GM12878 (cell line): Measurements from ENCODE around the gene TMEM86A. TPM values are rescaled to one million over a fixed set of nuclear protein-coding genes. Genes with fewer than 3 reads are reported as not detected.

Experiments used
- ATAC-seq: fragments of 200-7000 bp; cut with Tn5 transposase; 3 replicates; pipeline ENCODE4 v1.9.1; 2020; ENCODE audit warnings: mild to moderate bottlenecking, moderate library complexity
- BruUV-seq: library from RNA; stranded (reverse); fragments of 400-500 nt; replicated peaks from 2 replicates; lab custom pipeline; 2021; lab: Mats Ljungman, UMichigan
- CTCF ChIA-PET: fragments of 300-600 bp; sonication (Branson Sonifier 250); formaldehyde crosslinking; extraction: SDS; loops from one replicate; lab custom pipeline; 2021; ENCODE audit warnings: inconsistent platforms; lab: Yijun Ruan, JAX
- POLR2A ChIA-PET: fragments of 350-600 bp; formaldehyde crosslinking; extraction: SDS; loops from one replicate; lab custom pipeline; 2021; ENCODE audit warnings: inconsistent platforms; lab: Charles Lee
- RAD21 ChIA-PET: fragments of 300-600 bp; sonication (Branson Sonifier 250); formaldehyde crosslinking; loops from one replicate; lab custom pipeline; 2023; ENCODE audit warnings: antibody characterized with exemption; ENCODE audit not compliant: unreplicated experiment; lab: Charles Lee
- SMC1A ChIA-PET: fragments of 300-600 bp; sonication (Branson Sonifier 250); formaldehyde crosslinking; loops from one replicate; lab custom pipeline; 2023; ENCODE audit not compliant: unreplicated experiment, uncharacterized antibody; lab: Charles Lee
- DNase-seq: peaks from one replicate; pipeline ENCODE4 v3.0.0-alpha.2; 2011; ENCODE audit warnings: low read depth, low spot score
- FAIRE-seq: peaks from 3 replicates; lab custom pipeline; 2011; peaks lifted over from hg19 to GRCh38; lab: Jason Lieb, UNC
- H2AFZ ChIP-seq: 2 replicates; pipeline ENCODE4 v1.6.0; 2011; ENCODE audit warnings: low read depth, low read length, control low read depth; ENCODE audit not compliant: control insufficient read depth
- H3K27ac ChIP-seq: 2 replicates; pipeline ENCODE4 v1.5.1; 2011; ENCODE audit warnings: control low read depth; ENCODE audit not compliant: control insufficient read depth, insufficient read depth
- H3K27me3 ChIP-seq, 2 experiments: replicated peaks in 1 of 2; 2 replicates each; pipeline versions ENCODE4 v1.6.0 to v1.6.1; 2011; ENCODE audit warnings: low read length in 1 of 2; ENCODE audit not compliant: control insufficient read depth in 2 of 2, insufficient read depth in 2 of 2
- H3K36me3 ChIP-seq, 2 experiments: 2 replicates each; pipeline ENCODE4 v1.5.1; 2011; ENCODE audit warnings: low read length in 1 of 2; ENCODE audit not compliant: control insufficient read depth in 2 of 2, insufficient read depth in 2 of 2
- H3K4me1 ChIP-seq: 2 replicates; pipeline ENCODE4 v1.6.1; 2011; ENCODE audit warnings: mild to moderate bottlenecking, low read length, moderate library complexity, mixed read lengths; ENCODE audit not compliant: control insufficient read depth, insufficient read depth
- H3K4me2 ChIP-seq: 2 replicates; pipeline ENCODE4 v1.6.0; 2011; ENCODE audit warnings: control low read depth; ENCODE audit not compliant: control insufficient read depth, insufficient read depth
- H3K4me3 ChIP-seq: fragments of 200-600 bp; sonication (generic); 2 replicates; pipeline ENCODE4 v1.5.1; 2016
- H3K79me2 ChIP-seq: 2 replicates; pipeline ENCODE4 v1.6.0; 2011; ENCODE audit warnings: low read length; ENCODE audit not compliant: control insufficient read depth, insufficient read depth
- H3K9ac ChIP-seq: 2 replicates; pipeline ENCODE4 v1.8.0; 2011; ENCODE audit warnings: low read length, control low read depth, mixed read lengths; ENCODE audit not compliant: control insufficient read depth, insufficient read depth
- H3K9me3 ChIP-seq: replicated peaks from 3 replicates; pipeline ENCODE4 v1.5.1; 2011; ENCODE audit warnings: mild to moderate bottlenecking, low read length; ENCODE audit not compliant: control insufficient read depth, insufficient read depth
- H4K20me1 ChIP-seq: 2 replicates; pipeline ENCODE4 v1.6.0; 2011; ENCODE audit not compliant: control insufficient read depth, insufficient read depth
- ASH2L ChIP-seq: fragments of 300-600, 200-600 bp; sonication (generic); IDR thresholded peaks from 2 replicates; pipeline ENCODE4 v1.6.1; 2017; ENCODE audit warnings: low read depth, mild to moderate bottlenecking, borderline replicate concordance
- CHD4 ChIP-seq: fragments of 200-600 bp; sonication (generic); IDR thresholded peaks from 2 replicates; pipeline ENCODE4 v1.6.1; 2016; ENCODE audit warnings: mild to moderate bottlenecking
- CREB1 ChIP-seq: IDR thresholded peaks from 2 replicates; pipeline ENCODE4 v1.6.1; 2012; ENCODE audit warnings: low read depth, mild to moderate bottlenecking, inconsistent platforms
- CTCF ChIP-seq, 3 experiments: IDR thresholded peaks in 2 of 3; conservative IDR thresholded peaks in 1 of 3; 2 replicates each; pipeline ENCODE4 v1.5.1; 2011; ENCODE audit warnings: low read depth in 3 of 3, low read length in 3 of 3, mild to moderate bottlenecking in 3 of 3, control low read depth in 2 of 3, moderate library complexity in 2 of 3, inconsistent platforms in 1 of 3, mixed read lengths in 1 of 3; ENCODE audit not compliant: control insufficient read depth in 2 of 3, insufficient read depth in 1 of 3; ENCODE audit errors: extremely low read depth in 1 of 3
- FOS ChIP-seq: IDR thresholded peaks from 3 replicates; pipeline ENCODE4 v1.6.1; 2011; ENCODE audit warnings: borderline replicate concordance; ENCODE audit not compliant: insufficient read length; ENCODE audit errors: extremely low read depth
- MLLT1 ChIP-seq: fragments of 450-650 bp; IDR thresholded peaks from 2 replicates; pipeline ENCODE4 v1.6.1; 2016; ENCODE audit warnings: mild to moderate bottlenecking
- MTA3 ChIP-seq: IDR thresholded peaks from 2 replicates; pipeline ENCODE4 v1.6.1; 2012; ENCODE audit warnings: low read length, inconsistent platforms, borderline replicate concordance
- MYB ChIP-seq: fragments of 150-350 bp; IDR thresholded peaks from 2 replicates; pipeline ENCODE4 v1.6.1; 2014; ENCODE audit warnings: mild to moderate bottlenecking, low read depth, low read length, borderline replicate concordance
- NR2F1 ChIP-seq: fragments of 450-650 bp; conservative IDR thresholded peaks from 2 replicates; pipeline ENCODE4 v1.6.1; 2017; ENCODE audit warnings: mild to moderate bottlenecking
- POU2F2 ChIP-seq: IDR thresholded peaks from 3 replicates; pipeline ENCODE4 v1.6.1; 2011; ENCODE audit warnings: low read depth, mild to moderate bottlenecking, low read length, borderline replicate concordance
- RB1 ChIP-seq: fragments of 450-650 bp; formaldehyde crosslinking; IDR thresholded peaks from 2 replicates; pipeline ENCODE4 v1.6.1; 2017; ENCODE audit warnings: mild to moderate bottlenecking, borderline replicate concordance
- RFX5 ChIP-seq: IDR thresholded peaks from 2 replicates; pipeline ENCODE4 v1.6.1; 2011; ENCODE audit warnings: low read depth, low read length, improper control_type of control experiment
- SMAD1 ChIP-seq: fragments of 450-650 bp; IDR thresholded peaks from 2 replicates; pipeline ENCODE4 v1.6.1; 2018; ENCODE audit warnings: mild to moderate bottlenecking, low read depth; ENCODE audit not compliant: partially characterized antibody
- SP1 ChIP-seq: IDR thresholded peaks from one replicate; pipeline ENCODE4 v1.6.1; 2011; ENCODE audit warnings: low read depth, low read length
- SUZ12 ChIP-seq: fragments of 200-600 bp; sonication (generic); IDR thresholded peaks from one replicate; pipeline ENCODE4 v1.6.1; 2018; ENCODE audit warnings: antibody characterized with exemption, mild to moderate bottlenecking; ENCODE audit not compliant: unreplicated experiment
- ZNF592 ChIP-seq: fragments of 450-650 bp; IDR thresholded peaks from 2 replicates; pipeline ENCODE4 v1.6.1; 2017; ENCODE audit warnings: mild to moderate bottlenecking, moderate library complexity
- ZSCAN29 ChIP-seq: fragments of 450-650 bp; IDR thresholded peaks from 2 replicates; pipeline ENCODE4 v1.6.1; 2017; ENCODE audit warnings: mild to moderate bottlenecking, moderate library complexity
- WGBS: methylation state at CpG from one replicate; pipeline ENCODE4 v1.1.6; 2016; ENCODE audit warnings: low lambda C conversion rate; ENCODE audit not compliant: insufficient replicate concordance, insufficient coverage; ENCODE audit errors: missing lambda C conversion rate; 5-methylcytosine and 5-hydroxymethylcytosine counted together
- in situ Hi-C: fragments of 300-500 bp; cut with MboI; formaldehyde crosslinking; loops from 9 replicates; pipeline ENCODE4 v1.14.3; 2018; ENCODE audit warnings: mixed read lengths
- intact Hi-C: fragments of 100-400 bp; cut with micrococcal nuclease; formaldehyde crosslinking; loops from one replicate; pipeline ENCODE4 v1.14.2; 2022; ENCODE audit not compliant: unreplicated experiment
- polyA plus RNA-seq, 11 experiments: library from polyadenylated mRNA; depleted of rRNA in 4 of 11; unstranded in 6 of 11; stranded (reverse) in 5 of 11; fragments of >200 nt; fragmentation: Nextera tagmentation in 4 of 11; fragmentation: Illumina TruSeq in 1 of 11; extraction: Ambion mirVana in 4 of 11; extraction: Trizol in 1 of 11; gene quantifications; 1 replicate in 1 of 11; 2 replicates in 10 of 11; pipeline versions ENCODE4 v1.2.1 to v1.2.3, GENCODE V29; 2011 to 2016; ENCODE audit warnings: inconsistent platforms in 2 of 11, missing spikeins in 2 of 11, low read depth in 1 of 11
- total RNA-seq, 4 experiments: library from RNA; depleted of rRNA in 3 of 4; stranded (reverse); fragments of >200 nt in 3 of 4; fragmentation: Illumina TruSeq in 1 of 4; extraction: Trizol in 1 of 4; gene quantifications; 2 replicates each; pipeline versions ENCODE4 v1.2.1 to v1.2.3, GENCODE V29; 2013 to 2021

Gene TMEM86A
- total and polyA plus RNA-seq, 10 of the 15 experiments (the other 5 are each of a cell fraction or from before 2014, with no cell fraction given) = 0.01 to 0.11 (median 0.06) TPM; not detected in 7

GRCh38 chr11:18699848-18700261 is 1.3 kb downstream of the TMEM86A start:
- 31% methylated on average over 3 of the region's 3 CpGs for WGBS
- RAD21 ChIA-PET = no interaction called here
- no peak overlapping the region for H2AFZ ChIP-seq
- SMC1A ChIA-PET = no interaction called here
- H3K36me3 ChIP-seq = no peaks in the 10 kb centered on the region
- ATAC-seq (no peak), FAIRE-seq (no peak), DNase-seq (no peak)
- CTCF ChIA-PET = interaction anchor here (0.6 kb wide), 1 partner anchor 847 kb away, joined by 4 read pairs; no protein-coding TSS in a partner anchor
- no peak overlapping the region for H3K4me2 ChIP-seq
- H3K79me2 ChIP-seq = no peaks in the 10 kb centered on the region
- no TSS peak for BruUV-seq
- H3K4me1 ChIP-seq = peaks cover 6% of the 10 kb centered on the region; the same call in 1 of the 2 replicates
- TF ChIP-seq NR2F1 = no peak
- TF ChIP-seq RFX5 = no peak
- TF ChIP-seq CHD4 = no peak
- TF ChIP-seq ASH2L = no peak
- no peak for TF ChIP-seq RB1
- no peak for TF ChIP-seq FOS
- TF ChIP-seq ZNF592 = no peak
- no peak for TF ChIP-seq MLLT1
- no peak for TF ChIP-seq ZSCAN29
- no peak for TF ChIP-seq CTCF (IDR thresholded peaks at IDR 0.05 in 2 of 3, conservative IDR thresholded peaks at IDR 0.05 in 1 of 3; ENCODE audit: control insufficient read depth in 2 of 3, extremely low read depth in 1 of 3, insufficient read depth in 1 of 3, low read depth in 3 of 3, low read length in 3 of 3)
- no peak for TF ChIP-seq POU2F2
- TF ChIP-seq MYB = no peak
- no peak for TF ChIP-seq SMAD1
- TF ChIP-seq SUZ12 = no peak
- no peak for TF ChIP-seq CREB1
- no peak for TF ChIP-seq MTA3
- TF ChIP-seq SP1 = no peak
- POLR2A ChIA-PET = no interaction called here
- no peaks in the 10 kb centered on the region for H3K9me3 ChIP-seq
- peaks cover 7 to 16% of the 10 kb centered on the region in 2 experiments for H3K27me3 ChIP-seq
- no peak overlapping the region for H3K9ac ChIP-seq
- H3K4me3 ChIP-seq = no peak overlapping the region
- H4K20me1 ChIP-seq = no peaks in the 10 kb centered on the region
- intact Hi-C loops = no loop called here
- in situ Hi-C loops = no loop called here
- H3K27ac ChIP-seq = no peak overlapping the region
